ENCODE results near the gene ORC6. TPM values are rescaled to one million over a fixed set of nuclear protein-coding genes. Genes with fewer than 3 reads are reported as not detected.

The ORC6 gene
- total and polyA plus RNA-seq, 2 donors (not counting 1 experiment from before 2014, with no cell fraction given): 4.7 to 4.8 TPM

DNA sequence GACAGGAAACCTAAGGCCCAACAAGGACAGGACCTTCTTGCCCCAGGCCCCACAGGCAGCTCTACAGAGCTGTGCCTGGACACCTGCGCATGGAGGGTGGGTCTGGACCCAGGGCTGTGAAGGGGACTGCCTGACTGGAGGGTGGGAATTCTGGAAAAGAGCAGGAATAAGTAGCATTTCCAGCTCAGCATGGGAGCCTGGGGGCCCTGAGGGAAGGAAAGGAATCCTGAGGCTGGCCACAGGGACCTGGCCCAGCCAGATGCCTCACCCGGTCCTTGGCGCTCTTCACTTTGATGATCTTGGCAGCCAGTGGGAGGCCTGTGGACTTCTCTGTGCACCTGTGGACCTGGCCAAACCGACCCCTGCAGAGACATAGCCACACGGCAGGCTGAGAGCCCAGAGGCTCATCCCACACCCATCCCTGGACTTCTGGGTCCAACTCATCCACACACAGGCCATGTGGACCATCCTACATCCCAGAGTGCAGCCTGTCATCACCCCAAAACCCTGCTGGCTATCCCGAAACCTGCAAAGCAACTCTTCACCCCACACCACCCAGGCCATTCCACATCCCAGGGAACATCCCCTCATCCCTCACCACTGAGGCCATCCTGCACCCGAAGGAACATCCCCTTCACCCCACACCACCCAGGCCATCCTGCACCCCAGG is 40.0 kb downstream of the ORC6 start:
- Mint-ChIP-seq H3K9me3 (ENCODE audit: insufficient read depth) (peaks cover 7% of the 10 kb centered on the region), H3K4me1 (no peaks in the 10 kb centered on the region), H3K4me3 (no peak overlapping the region), H3K27me3 (no peaks in the 10 kb centered on the region), H3K27ac (no peak overlapping the region)
- no peak overlapping the region for H3K9ac ChIP-seq (ENCODE audit: low read length)
- H3K9me3 ChIP-seq (ENCODE audit: control extremely low read depth in 1 of 3, control insufficient read depth in 2 of 3, insufficient read depth in 1 of 3, low read length in 2 of 3): peaks cover 0 to 7% (median 3%) of the 10 kb centered on the region in 3 donors
- H3K4me1 ChIP-seq (ENCODE audit: control insufficient read depth in 2 of 2, insufficient read depth in 2 of 2, low read length in 2 of 2): no peaks in the 10 kb centered on the region
- H3K27me3 ChIP-seq (replicated peaks in 1 of 4; ENCODE audit: control extremely low read depth in 1 of 4, control insufficient read depth in 3 of 4, insufficient read depth in 4 of 4, low read length in 3 of 4): peaks cover 0 to 2% (median 0%) of the 10 kb centered on the region in 4 experiments
- no peaks in the 10 kb centered on the region for H3K79me2 ChIP-seq (ENCODE audit: control insufficient read depth, insufficient read depth, low read length)
- H3K4me2 ChIP-seq (replicated peaks; ENCODE audit: low read depth, low read length, poor library complexity, severe bottlenecking): no peak overlapping the region
- ChIA-PET CTCF (no interaction called here), POLR2A (no interaction called here)
- ATAC-seq (ENCODE audit: low read depth) (no peak), DNase-seq (no peak)
- 97% methylated on average over 7 of the region's 7 CpGs for WGBS (ENCODE audit: insufficient coverage)
- H4K20me1 ChIP-seq (ENCODE audit: control insufficient read depth, insufficient read depth, low read length, poor library complexity, severe bottlenecking): no peaks in the 10 kb centered on the region
- H2AFZ ChIP-seq (ENCODE audit: insufficient read depth, low read depth, low read length, poor library complexity, severe bottlenecking): no peak overlapping the region
- TF ChIP-seq EZH2 (IDR thresholded peaks at IDR 0.05; ENCODE audit: borderline replicate concordance, insufficient read depth, low read depth, low read length, poor library complexity, severe bottlenecking): no peak
- intact Hi-C loops (cut with micrococcal nuclease): no loop called here
- H3K36me3 ChIP-seq (replicated peaks in 1 of 2; ENCODE audit: control extremely low read depth in 1 of 2, control insufficient read depth in 1 of 2, extremely low read depth in 1 of 2, insufficient read depth in 2 of 2, low read length in 1 of 2): no peaks in the 10 kb centered on the region
- no peak overlapping the region for H3K27ac ChIP-seq (ENCODE audit: low read length in 2 of 2)
- H3K4me3 ChIP-seq (ENCODE audit: control extremely low read depth in 1 of 5, extremely low read depth in 1 of 5, insufficient read depth in 1 of 5, low read depth in 2 of 5, low read length in 4 of 5): no peak overlapping the region

DNA sequence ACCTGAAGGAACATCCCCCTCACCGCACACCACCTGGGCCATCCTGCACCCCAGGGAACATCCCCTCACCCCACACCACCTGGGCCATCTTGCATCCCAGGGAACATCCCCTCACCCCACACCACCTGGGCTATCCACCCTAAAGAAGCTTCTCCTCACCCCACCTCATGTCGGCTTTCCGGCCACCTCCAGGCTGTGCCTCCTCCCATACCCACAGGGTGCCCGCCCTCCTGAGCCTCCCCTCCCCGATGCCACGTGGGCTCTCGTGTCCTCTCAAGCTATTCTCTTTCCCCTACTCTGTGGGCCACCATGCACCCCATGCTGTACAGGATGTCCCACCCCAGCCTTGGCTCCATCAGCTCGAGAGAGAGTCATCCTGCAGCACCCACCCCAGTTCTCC is 40.7 kb downstream of the ORC6 start:
- H3K27me3 ChIP-seq (replicated peaks in 1 of 4; ENCODE audit: control extremely low read depth in 1 of 4, control insufficient read depth in 3 of 4, insufficient read depth in 4 of 4, low read length in 3 of 4): peaks cover 0 to 2% (median 0%) of the 10 kb centered on the region in 4 experiments
- H3K27me3 Mint-ChIP-seq: no peaks in the 10 kb centered on the region
- no peak overlapping the region for H3K4me3 ChIP-seq (ENCODE audit: control extremely low read depth in 1 of 5, extremely low read depth in 1 of 5, insufficient read depth in 1 of 5, low read depth in 2 of 5, low read length in 4 of 5)
- H3K9me3 ChIP-seq (ENCODE audit: control extremely low read depth in 1 of 3, control insufficient read depth in 2 of 3, insufficient read depth in 1 of 3, low read length in 2 of 3): peaks cover 0 to 5% (median 3%) of the 10 kb centered on the region in 3 donors
- no peak overlapping the region for H3K4me3 Mint-ChIP-seq
- peaks cover 6% of the 10 kb centered on the region for H3K9me3 Mint-ChIP-seq (ENCODE audit: insufficient read depth)
- CTCF ChIA-PET: interaction anchor here (0.6 kb wide), 1 partner anchor 124 kb away, joined by 3 read pairs; no protein-coding TSS in a partner anchor
- H4K20me1 ChIP-seq (ENCODE audit: control insufficient read depth, insufficient read depth, low read length, poor library complexity, severe bottlenecking): no peaks in the 10 kb centered on the region
- no peaks in the 10 kb centered on the region for H3K4me1 Mint-ChIP-seq
- DNase-seq: no peak
- no peak overlapping the region for H3K9ac ChIP-seq (ENCODE audit: low read length)
- WGBS (ENCODE audit: insufficient coverage): 96% methylated on average over 8 of the region's 8 CpGs
- H3K4me1 ChIP-seq (ENCODE audit: control insufficient read depth in 2 of 2, insufficient read depth in 2 of 2, low read length in 2 of 2): no peaks in the 10 kb centered on the region
- no peak overlapping the region for H3K27ac Mint-ChIP-seq
- H2AFZ ChIP-seq (ENCODE audit: insufficient read depth, low read depth, low read length, poor library complexity, severe bottlenecking): no peak overlapping the region
- H3K79me2 ChIP-seq (ENCODE audit: control insufficient read depth, insufficient read depth, low read length): no peaks in the 10 kb centered on the region
- H3K4me2 ChIP-seq (replicated peaks; ENCODE audit: low read depth, low read length, poor library complexity, severe bottlenecking): no peak overlapping the region
- intact Hi-C loops (cut with micrococcal nuclease): no loop called here
- no peaks in the 10 kb centered on the region for H3K36me3 ChIP-seq (replicated peaks in 1 of 2; ENCODE audit: control extremely low read depth in 1 of 2, control insufficient read depth in 1 of 2, extremely low read depth in 1 of 2, insufficient read depth in 2 of 2, low read length in 1 of 2)
- POLR2A ChIA-PET: no interaction called here
- ATAC-seq (ENCODE audit: low read depth): no peak
- H3K27ac ChIP-seq (ENCODE audit: low read length in 2 of 2): no peak overlapping the region
- TF ChIP-seq EZH2 (IDR thresholded peaks at IDR 0.05; ENCODE audit: borderline replicate concordance, insufficient read depth, low read depth, low read length, poor library complexity, severe bottlenecking): no peak
- TF ChIP-seq, protein P1, sequence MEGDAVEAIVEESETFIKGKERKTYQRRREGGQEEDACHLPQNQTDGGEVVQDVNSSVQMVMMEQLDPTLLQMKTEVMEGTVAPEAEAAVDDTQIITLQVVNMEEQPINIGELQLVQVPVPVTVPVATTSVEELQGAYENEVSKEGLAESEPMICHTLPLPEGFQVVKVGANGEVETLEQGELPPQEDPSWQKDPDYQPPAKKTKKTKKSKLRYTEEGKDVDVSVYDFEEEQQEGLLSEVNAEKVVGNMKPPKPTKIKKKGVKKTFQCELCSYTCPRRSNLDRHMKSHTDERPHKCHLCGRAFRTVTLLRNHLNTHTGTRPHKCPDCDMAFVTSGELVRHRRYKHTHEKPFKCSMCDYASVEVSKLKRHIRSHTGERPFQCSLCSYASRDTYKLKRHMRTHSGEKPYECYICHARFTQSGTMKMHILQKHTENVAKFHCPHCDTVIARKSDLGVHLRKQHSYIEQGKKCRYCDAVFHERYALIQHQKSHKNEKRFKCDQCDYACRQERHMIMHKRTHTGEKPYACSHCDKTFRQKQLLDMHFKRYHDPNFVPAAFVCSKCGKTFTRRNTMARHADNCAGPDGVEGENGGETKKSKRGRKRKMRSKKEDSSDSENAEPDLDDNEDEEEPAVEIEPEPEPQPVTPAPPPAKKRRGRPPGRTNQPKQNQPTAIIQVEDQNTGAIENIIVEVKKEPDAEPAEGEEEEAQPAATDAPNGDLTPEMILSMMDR (IDR thresholded peaks at IDR 0.05): no peak

Data from B cell (primary cell).